ENCODE measurements around the gene PDE3B. TPM values are rescaled to one million over a fixed set of nuclear protein-coding genes. Genes with fewer than 3 reads are reported as not detected.

PDE3B gene
- total RNA-seq, 6 experiments from 2014 or later = 14.9 to 47.1 (median 28.8) TPM

DNA sequence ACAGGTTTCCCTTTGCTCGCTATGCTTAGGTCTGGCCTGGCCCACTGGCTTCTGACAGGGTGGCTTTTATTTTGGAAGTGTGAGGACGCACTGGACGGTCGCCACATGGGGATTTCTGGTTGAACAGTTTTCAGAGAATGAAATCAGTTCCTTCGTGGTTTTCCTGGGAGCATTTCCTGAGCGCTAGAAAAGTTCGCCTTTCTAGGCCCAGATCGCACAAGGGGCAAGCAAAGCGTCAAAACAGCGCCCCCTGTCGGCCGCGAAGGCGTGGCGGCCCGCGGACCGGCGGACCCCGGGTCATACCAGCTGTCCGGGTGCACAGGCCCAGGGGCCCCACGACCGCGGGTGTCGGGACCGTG lies 261.1 kb downstream of the PDE3B start:
- Histone ChIP-seq H3K27ac (peak overlapping the region in 2 of 3 donors; percentile 8 to 12), H3K9me3 (no peaks in the 10 kb centered on the region), H3K4me3 (peak overlapping the region; percentile 53 to 67 (median 54)), H3K27me3 (no peaks in the 10 kb centered on the region), H3K36me3 (no peaks in the 10 kb centered on the region), H3K4me1 (peaks cover 0 to 13% (median 3%) of the 10 kb centered on the region in 4 donors)
- intact Hi-C loops (cut with DNase I) = loop anchor here (10.0 kb wide), 2 partner anchors 110 to 370 kb away; no protein-coding TSS in a partner anchor
- TF ChIP-seq, protein P1, sequence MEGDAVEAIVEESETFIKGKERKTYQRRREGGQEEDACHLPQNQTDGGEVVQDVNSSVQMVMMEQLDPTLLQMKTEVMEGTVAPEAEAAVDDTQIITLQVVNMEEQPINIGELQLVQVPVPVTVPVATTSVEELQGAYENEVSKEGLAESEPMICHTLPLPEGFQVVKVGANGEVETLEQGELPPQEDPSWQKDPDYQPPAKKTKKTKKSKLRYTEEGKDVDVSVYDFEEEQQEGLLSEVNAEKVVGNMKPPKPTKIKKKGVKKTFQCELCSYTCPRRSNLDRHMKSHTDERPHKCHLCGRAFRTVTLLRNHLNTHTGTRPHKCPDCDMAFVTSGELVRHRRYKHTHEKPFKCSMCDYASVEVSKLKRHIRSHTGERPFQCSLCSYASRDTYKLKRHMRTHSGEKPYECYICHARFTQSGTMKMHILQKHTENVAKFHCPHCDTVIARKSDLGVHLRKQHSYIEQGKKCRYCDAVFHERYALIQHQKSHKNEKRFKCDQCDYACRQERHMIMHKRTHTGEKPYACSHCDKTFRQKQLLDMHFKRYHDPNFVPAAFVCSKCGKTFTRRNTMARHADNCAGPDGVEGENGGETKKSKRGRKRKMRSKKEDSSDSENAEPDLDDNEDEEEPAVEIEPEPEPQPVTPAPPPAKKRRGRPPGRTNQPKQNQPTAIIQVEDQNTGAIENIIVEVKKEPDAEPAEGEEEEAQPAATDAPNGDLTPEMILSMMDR (IDR thresholded peaks at IDR 0.05) = peak; percentile 90 to 96 (median 94)
- TF ChIP-seq POLR2A (IDR thresholded peaks at IDR 0.05) = no peak
- ATAC-seq (peak; percentile 79 to 85 (median 82)), DNase-seq (peak; percentile 86 to 89 (median 88))
- 33% methylated on average over 1 of the region's 26 CpGs for WGBS (ENCODE audit: insufficient coverage, low coverage, low lambda C conversion rate, missing lambda C conversion rate)

DNA sequence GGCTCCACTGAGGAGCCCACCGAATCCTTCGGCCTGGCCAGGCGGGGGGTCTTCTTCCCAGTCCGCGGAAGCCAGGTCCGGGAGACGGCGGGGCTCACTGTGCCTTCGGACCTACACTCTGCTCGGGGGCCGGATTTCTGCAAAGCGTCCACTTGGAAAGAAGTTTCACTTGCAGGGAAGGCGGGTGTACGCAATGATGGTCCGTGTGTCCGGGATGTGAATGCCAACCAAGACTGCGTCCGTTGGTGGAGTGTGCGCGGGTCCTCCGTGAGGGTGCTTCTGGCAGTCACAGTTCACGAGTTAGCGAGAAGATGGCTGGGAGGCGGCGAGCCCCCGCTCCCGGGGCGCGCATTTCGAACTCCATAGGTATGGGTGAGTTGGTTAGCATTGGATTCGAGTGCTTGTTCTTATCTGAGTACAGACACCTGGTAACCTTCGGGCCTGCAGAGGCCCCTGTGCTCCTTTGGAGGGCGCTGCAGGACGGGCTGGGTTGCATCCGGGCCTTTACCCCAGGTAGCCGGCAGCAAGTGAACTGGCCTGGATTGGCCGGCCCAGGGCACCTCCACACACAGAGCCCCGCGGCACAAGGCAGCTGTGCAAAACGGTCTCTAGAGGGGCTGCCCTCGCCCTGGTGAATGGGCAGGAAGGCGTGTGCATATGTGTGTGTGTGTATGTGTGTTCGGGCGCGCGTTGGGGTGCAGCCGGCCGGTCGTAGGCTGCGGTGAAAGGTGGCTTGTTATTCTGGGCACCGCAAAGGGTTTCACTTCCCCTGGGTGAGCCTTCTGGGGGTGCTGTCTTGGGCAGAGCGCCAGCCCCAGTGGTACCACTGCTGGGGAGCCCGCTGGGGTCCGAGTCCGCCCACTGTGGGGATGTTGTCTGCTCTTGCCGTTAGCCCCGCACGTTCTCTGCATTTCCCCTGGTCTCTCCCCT lies 261.8 kb downstream of the PDE3B start:
- H3K9me3 ChIP-seq = no peaks in the 10 kb centered on the region
- peaks cover 0 to 13% (median 3%) of the 10 kb centered on the region in 4 donors for H3K4me1 ChIP-seq
- TF ChIP-seq POLR2A (IDR thresholded peaks at IDR 0.05) = peak; percentile 22
- TF ChIP-seq, protein P1 (IDR thresholded peaks at IDR 0.05) = peak in 3 of 4 donors; percentile 32 to 42 (median 37)
- H3K27ac ChIP-seq = peak overlapping the region in 1 of 3 donors; percentile 12
- no peaks in the 10 kb centered on the region for H3K36me3 ChIP-seq
- peak overlapping the region; percentile 53 to 67 (median 54) for H3K4me3 ChIP-seq
- peak; percentile 62 to 80 (median 62) for DNase-seq
- ATAC-seq = peak; percentile 60 to 75 (median 64)
- intact Hi-C loops (cut with DNase I) = loop anchor here (10.0 kb wide), 2 partner anchors 111 to 371 kb away; no protein-coding TSS in a partner anchor
- no peaks in the 10 kb centered on the region for H3K27me3 ChIP-seq
- WGBS (ENCODE audit: insufficient coverage, low coverage, low lambda C conversion rate, missing lambda C conversion rate) = 10% methylated on average over 20 of the region's 58 CpGs

DNA sequence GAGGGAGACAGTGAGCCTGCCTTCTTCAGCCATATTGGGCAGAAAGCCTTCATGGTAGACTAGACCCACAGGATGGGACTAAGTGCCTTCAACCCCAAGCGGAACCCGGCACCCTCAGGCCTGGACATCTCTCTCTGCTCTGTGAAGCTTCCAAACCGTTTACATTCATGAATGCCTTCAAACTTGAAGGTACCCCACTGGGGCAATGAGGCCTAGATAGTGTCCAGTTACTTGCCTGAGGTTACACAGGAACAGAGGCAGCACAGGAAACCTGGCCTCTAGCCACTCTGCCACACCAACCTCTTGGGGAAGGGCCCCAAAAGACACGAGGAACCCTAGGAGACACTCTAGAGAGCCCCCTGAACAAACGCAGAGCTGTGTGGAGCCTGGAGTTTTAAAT lies 263.0 kb downstream of the PDE3B start:
- no CpG with 5 or more reads among the region's 5 CpGs for WGBS (ENCODE audit: insufficient coverage, low coverage, low lambda C conversion rate, missing lambda C conversion rate)
- H3K4me3 ChIP-seq = no peak overlapping the region
- H3K4me1 ChIP-seq = peaks cover 0 to 13% (median 3%) of the 10 kb centered on the region in 4 donors
- no peaks in the 10 kb centered on the region for H3K36me3 ChIP-seq
- no peak overlapping the region for H3K27ac ChIP-seq
- no peaks in the 10 kb centered on the region for H3K27me3 ChIP-seq
- DNase-seq (no peak), ATAC-seq (no peak)
- intact Hi-C loops (cut with DNase I) = loop anchor here (10.0 kb wide), 2 partner anchors 112 to 372 kb away; no protein-coding TSS in a partner anchor
- TF ChIP-seq, protein P1 (IDR thresholded peaks at IDR 0.05) = no peak
- no peak for TF ChIP-seq POLR2A (IDR thresholded peaks at IDR 0.05)
- no peaks in the 10 kb centered on the region for H3K9me3 ChIP-seq

DNA sequence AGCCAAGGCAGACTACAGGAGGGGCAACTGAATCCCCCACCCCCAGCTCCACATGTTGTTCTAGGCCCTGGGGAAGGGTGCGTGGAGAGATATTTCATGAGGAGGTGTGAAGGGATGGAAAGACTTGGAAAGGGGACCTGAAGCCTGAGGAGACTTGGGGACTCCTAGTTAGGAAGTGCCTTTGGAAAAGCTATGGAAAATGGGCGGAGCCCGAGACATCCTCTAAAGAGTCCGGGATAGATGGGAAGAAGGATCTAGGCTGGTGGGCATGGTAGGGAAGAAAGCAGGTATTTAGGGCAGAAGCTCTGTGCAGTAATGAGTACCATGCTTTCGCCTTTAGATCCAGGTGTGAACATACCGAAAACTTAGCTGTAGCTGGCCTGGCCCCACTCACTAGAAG lies 263.4 kb downstream of the PDE3B start:
- Histone ChIP-seq H3K4me3 (no peak overlapping the region), H3K4me1 (peaks cover 0 to 13% (median 3%) of the 10 kb centered on the region in 4 donors), H3K9me3 (no peaks in the 10 kb centered on the region), H3K36me3 (no peaks in the 10 kb centered on the region), H3K27me3 (no peaks in the 10 kb centered on the region), H3K27ac (no peak overlapping the region)
- no peak for ATAC-seq
- no peak for TF ChIP-seq POLR2A (IDR thresholded peaks at IDR 0.05)
- TF ChIP-seq, protein P1 (IDR thresholded peaks at IDR 0.05) = no peak
- DNase-seq = no peak
- intact Hi-C loops (cut with DNase I) = loop anchor here (10.0 kb wide), 2 partner anchors 112 to 372 kb away; no protein-coding TSS in a partner anchor
- WGBS (ENCODE audit: insufficient coverage, low coverage, low lambda C conversion rate, missing lambda C conversion rate) = 84% methylated on average over 5 of the region's 6 CpGs
